ENCODE measurements around the gene ZBTB7C.

DNA sequence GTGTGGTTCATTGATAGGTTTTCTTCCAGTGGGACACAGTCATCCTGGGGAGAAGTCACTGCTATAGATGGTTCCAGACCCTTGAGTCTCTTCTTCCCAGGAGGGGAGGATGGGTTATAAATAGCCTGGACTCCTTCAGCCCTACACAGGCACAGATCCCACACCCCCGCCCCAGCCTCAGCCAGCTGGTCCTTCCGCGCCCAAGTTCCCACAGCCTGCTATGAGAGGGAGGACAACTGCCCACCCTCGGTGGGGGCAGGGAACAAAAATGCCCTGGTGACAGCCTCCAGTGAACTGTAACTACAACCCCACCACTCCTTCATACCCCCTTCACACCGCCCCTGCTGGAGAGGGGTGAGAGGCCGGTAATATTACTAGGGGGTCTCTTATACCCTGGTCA, 3.2 kb downstream of the ZBTB7C start:
- TF ChIP-seq, protein P1, sequence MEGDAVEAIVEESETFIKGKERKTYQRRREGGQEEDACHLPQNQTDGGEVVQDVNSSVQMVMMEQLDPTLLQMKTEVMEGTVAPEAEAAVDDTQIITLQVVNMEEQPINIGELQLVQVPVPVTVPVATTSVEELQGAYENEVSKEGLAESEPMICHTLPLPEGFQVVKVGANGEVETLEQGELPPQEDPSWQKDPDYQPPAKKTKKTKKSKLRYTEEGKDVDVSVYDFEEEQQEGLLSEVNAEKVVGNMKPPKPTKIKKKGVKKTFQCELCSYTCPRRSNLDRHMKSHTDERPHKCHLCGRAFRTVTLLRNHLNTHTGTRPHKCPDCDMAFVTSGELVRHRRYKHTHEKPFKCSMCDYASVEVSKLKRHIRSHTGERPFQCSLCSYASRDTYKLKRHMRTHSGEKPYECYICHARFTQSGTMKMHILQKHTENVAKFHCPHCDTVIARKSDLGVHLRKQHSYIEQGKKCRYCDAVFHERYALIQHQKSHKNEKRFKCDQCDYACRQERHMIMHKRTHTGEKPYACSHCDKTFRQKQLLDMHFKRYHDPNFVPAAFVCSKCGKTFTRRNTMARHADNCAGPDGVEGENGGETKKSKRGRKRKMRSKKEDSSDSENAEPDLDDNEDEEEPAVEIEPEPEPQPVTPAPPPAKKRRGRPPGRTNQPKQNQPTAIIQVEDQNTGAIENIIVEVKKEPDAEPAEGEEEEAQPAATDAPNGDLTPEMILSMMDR (IDR thresholded peaks at IDR 0.05; ENCODE audit: insufficient read depth, low read length, poor library complexity, severe bottlenecking): no peak
- no peak for TF ChIP-seq EZH2phosphoT487 (conservative IDR thresholded peaks at IDR 0.05; ENCODE audit: low read length)

Data from SU-DHL-6 (cell line).